HepG2 (cell line): ENCODE data around the gene MYLK2. TPM values are rescaled to one million over a fixed set of nuclear protein-coding genes. Genes with fewer than 3 reads are reported as not detected.

Experiments used
- ASH2L ChIP-seq: fragments of 300-600, 200-600 bp; sonication (generic); IDR thresholded peaks from 2 replicates; pipeline ENCODE4 v1.7.0; 2017; ENCODE audit warnings: low read depth, mild to moderate bottlenecking, moderate library complexity, mixed read lengths, low read length; ENCODE audit not compliant: insufficient read length
- KDM5B ChIP-seq: sonication (generic); formaldehyde crosslinking; IDR thresholded peaks from 2 replicates; pipeline ENCODE4 v1.4.0; 2020; ENCODE audit warnings: missing genetic modification reagents, mild to moderate bottlenecking, borderline replicate concordance
- MBD4 ChIP-seq: IDR thresholded peaks from 2 replicates; pipeline ENCODE4 v1.6.1; 2012; ENCODE audit warnings: low read length, inconsistent platforms, borderline replicate concordance
- NCOA2 ChIP-seq: sonication (generic); formaldehyde crosslinking; IDR thresholded peaks from 2 replicates; pipeline ENCODE4 v1.8.0; 2022; ENCODE audit warnings: inconsistent platforms
- SAFB2 ChIP-seq: sonication (generic); formaldehyde crosslinking; IDR thresholded peaks from 2 replicates; pipeline ENCODE4 v1.5.1; 2020; ENCODE audit warnings: missing genetic modification reagents, low read depth, mild to moderate bottlenecking, borderline replicate concordance
- SCMH1 ChIP-seq: sonication (generic); formaldehyde crosslinking; IDR thresholded peaks from 2 replicates; pipeline ENCODE4 v1.9.0; 2021; ENCODE audit warnings: missing genetic modification reagents, mild to moderate bottlenecking, borderline replicate concordance
- STAT5B ChIP-seq: sonication (generic); formaldehyde crosslinking; IDR thresholded peaks from 2 replicates; pipeline ENCODE4 v1.4.0; 2020; ENCODE audit warnings: missing genetic modification reagents
- ZFP37 ChIP-seq: sonication (generic); formaldehyde crosslinking; IDR thresholded peaks from 2 replicates; pipeline ENCODE4 v1.4.0; 2020; ENCODE audit warnings: missing genetic modification reagents, borderline replicate concordance
- ZNF441 ChIP-seq: sonication (generic); formaldehyde crosslinking; IDR thresholded peaks from 2 replicates; pipeline ENCODE4 v1.7.0; 2021; ENCODE audit warnings: missing genetic modification reagents, borderline replicate concordance
- ZNF546 ChIP-seq: sonication (generic); formaldehyde crosslinking; conservative IDR thresholded peaks from 2 replicates; pipeline ENCODE4 v1.8.1; 2023; ENCODE audit warnings: mild to moderate bottlenecking, missing genetic modification reagents
- ZNF564 ChIP-seq: sonication (generic); formaldehyde crosslinking; IDR thresholded peaks from 2 replicates; pipeline ENCODE4 v1.8.1; 2023; ENCODE audit warnings: mild to moderate bottlenecking, missing genetic modification reagents
- ZNF776 ChIP-seq: sonication (generic); formaldehyde crosslinking; IDR thresholded peaks from 2 replicates; pipeline ENCODE4 v1.4.0; 2020; ENCODE audit warnings: mild to moderate bottlenecking, missing genetic modification reagents
- ZNF839 ChIP-seq: sonication (generic); formaldehyde crosslinking; IDR thresholded peaks from 2 replicates; pipeline ENCODE4 v1.4.0; 2020; ENCODE audit warnings: missing genetic modification reagents, mild to moderate bottlenecking, borderline replicate concordance
- ZSCAN12 ChIP-seq: sonication (generic); formaldehyde crosslinking; IDR thresholded peaks from 2 replicates; pipeline ENCODE4 v1.9.0; 2021; ENCODE audit warnings: mild to moderate bottlenecking, missing genetic modification reagents
- polyA plus RNA-seq, 8 experiments: library from polyadenylated mRNA; depleted of rRNA in 3 of 8; stranded (reverse) in 7 of 8; unstranded in 1 of 8; fragments of >200 nt; fragmentation: Illumina TruSeq in 4 of 8; extraction: Trizol in 4 of 8; gene quantifications; 2 replicates each; pipeline versions ENCODE4 v1.2.1 to v1.2.3, GENCODE V29; 2011 to 2016; ENCODE audit warnings: low read depth in 4 of 8, missing spikeins in 1 of 8, mixed read lengths in 1 of 8; ENCODE audit not compliant: insufficient read depth in 1 of 8
- total RNA-seq, 5 experiments: library from RNA; depleted of rRNA; stranded (reverse); fragments of >200 nt; fragmentation: Illumina TruSeq; extraction: Trizol; gene quantifications; 2 replicates each; pipeline ENCODE4 v1.2.3, GENCODE V29; 2016; ENCODE audit warnings: low read depth in 1 of 5
- TF ChIP-seq, protein P1 (sequence below): fragments of 450-650 bp; IDR thresholded peaks from 2 replicates; pipeline ENCODE4 v1.6.1; 2017; ENCODE audit warnings: mild to moderate bottlenecking
- TF ChIP-seq, protein P2 (sequence below): sonication (generic); formaldehyde crosslinking; IDR thresholded peaks from 2 replicates; pipeline ENCODE4 v1.5.1; 2020; ENCODE audit warnings: missing genetic modification reagents, mild to moderate bottlenecking, borderline replicate concordance
- TF ChIP-seq, protein P3 (sequence below): sonication (generic); formaldehyde crosslinking; IDR thresholded peaks from 2 replicates; pipeline ENCODE4 v1.4.0; 2020; ENCODE audit warnings: missing genetic modification reagents, borderline replicate concordance

Gene MYLK2
- total and polyA plus RNA-seq, 2 of the 13 experiments (the other 11 are each of a cell fraction or from before 2014, with no cell fraction given): 0.27 TPM; not detected in 1

DNA sequence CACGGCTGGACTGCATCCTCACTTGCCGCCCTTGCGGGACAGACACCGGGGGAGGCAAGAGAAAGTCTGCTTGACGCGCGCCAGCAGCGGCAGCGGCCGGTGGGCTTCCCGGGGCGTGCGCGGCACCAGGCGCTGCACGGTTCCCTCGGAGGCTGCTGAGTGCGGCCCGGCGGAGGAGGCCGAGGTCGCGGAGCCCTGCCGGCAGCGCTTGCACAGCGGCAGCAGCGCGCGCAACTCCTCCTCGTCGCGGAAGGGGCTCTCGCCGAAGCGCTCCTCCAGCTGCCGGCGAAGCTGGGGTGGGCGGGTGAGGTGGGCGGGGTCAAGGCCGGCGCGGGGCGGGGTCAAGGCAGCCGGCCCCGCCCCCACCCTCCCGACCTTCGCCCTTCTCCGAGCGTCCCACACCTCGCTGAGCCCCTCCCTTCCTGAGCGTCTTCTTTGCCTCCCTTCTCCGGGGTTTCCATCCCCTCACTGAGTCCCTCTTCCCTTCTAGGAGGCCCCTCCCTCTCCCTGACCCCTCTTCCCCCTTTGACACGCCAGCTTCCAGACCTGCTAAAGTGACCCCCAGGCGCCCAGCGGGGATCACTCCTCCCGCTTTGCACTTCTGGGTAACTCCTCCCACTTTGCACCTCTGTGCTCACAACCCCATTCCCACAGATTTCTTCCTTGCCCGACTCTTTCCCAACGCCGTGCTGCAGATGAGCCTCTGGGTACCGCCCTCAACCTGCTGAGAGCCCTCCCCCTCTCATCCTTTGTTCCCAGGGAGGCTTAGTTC, 42.4 kb downstream of the MYLK2 start (continued):
- TF ChIP-seq ZNF839 (CRISPR knock-in tag) (no peak), ZNF564 (CRISPR knock-in tag) (0 out of 2 replicates have a peak, but pooled peaks have one; percentile 36), MBD4 (no peak), NCOA2 (no peak), SCMH1 (CRISPR knock-in tag) (no peak), STAT5B (CRISPR knock-in tag) (no peak), SAFB2 (CRISPR knock-in tag) (no peak; the same call in 1 of the 2 replicates), ZNF441 (CRISPR knock-in tag) (no peak), ZFP37 (CRISPR knock-in tag) (no peak), ZNF776 (CRISPR knock-in tag) (no peak; the same call in 1 of the 2 replicates), KDM5B (CRISPR knock-in tag) (peak; percentile 78; the same call in 1 of the 2 replicates), ZNF546 (CRISPR knock-in tag) (no peak), ASH2L (no peak), ZSCAN12 (CRISPR knock-in tag) (no peak)
- TF ChIP-seq, protein P1, sequence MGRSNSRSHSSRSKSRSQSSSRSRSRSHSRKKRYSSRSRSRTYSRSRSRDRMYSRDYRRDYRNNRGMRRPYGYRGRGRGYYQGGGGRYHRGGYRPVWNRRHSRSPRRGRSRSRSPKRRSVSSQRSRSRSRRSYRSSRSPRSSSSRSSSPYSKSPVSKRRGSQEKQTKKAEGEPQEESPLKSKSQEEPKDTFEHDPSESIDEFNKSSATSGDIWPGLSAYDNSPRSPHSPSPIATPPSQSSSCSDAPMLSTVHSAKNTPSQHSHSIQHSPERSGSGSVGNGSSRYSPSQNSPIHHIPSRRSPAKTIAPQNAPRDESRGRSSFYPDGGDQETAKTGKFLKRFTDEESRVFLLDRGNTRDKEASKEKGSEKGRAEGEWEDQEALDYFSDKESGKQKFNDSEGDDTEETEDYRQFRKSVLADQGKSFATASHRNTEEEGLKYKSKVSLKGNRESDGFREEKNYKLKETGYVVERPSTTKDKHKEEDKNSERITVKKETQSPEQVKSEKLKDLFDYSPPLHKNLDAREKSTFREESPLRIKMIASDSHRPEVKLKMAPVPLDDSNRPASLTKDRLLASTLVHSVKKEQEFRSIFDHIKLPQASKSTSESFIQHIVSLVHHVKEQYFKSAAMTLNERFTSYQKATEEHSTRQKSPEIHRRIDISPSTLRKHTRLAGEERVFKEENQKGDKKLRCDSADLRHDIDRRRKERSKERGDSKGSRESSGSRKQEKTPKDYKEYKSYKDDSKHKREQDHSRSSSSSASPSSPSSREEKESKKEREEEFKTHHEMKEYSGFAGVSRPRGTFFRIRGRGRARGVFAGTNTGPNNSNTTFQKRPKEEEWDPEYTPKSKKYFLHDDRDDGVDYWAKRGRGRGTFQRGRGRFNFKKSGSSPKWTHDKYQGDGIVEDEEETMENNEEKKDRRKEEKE: no peak
- TF ChIP-seq, protein P2, sequence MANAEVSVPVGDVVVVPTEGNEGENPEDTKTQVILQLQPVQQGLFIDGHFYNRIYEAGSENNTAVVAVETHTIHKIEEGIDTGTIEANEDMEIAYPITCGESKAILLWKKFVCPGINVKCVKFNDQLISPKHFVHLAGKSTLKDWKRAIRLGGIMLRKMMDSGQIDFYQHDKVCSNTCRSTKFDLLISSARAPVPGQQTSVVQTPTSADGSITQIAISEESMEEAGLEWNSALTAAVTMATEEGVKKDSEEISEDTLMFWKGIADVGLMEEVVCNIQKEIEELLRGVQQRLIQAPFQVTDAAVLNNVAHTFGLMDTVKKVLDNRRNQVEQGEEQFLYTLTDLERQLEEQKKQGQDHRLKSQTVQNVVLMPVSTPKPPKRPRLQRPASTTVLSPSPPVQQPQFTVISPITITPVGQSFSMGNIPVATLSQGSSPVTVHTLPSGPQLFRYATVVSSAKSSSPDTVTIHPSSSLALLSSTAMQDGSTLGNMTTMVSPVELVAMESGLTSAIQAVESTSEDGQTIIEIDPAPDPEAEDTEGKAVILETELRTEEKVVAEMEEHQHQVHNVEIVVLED: no peak
- TF ChIP-seq, protein P3, sequence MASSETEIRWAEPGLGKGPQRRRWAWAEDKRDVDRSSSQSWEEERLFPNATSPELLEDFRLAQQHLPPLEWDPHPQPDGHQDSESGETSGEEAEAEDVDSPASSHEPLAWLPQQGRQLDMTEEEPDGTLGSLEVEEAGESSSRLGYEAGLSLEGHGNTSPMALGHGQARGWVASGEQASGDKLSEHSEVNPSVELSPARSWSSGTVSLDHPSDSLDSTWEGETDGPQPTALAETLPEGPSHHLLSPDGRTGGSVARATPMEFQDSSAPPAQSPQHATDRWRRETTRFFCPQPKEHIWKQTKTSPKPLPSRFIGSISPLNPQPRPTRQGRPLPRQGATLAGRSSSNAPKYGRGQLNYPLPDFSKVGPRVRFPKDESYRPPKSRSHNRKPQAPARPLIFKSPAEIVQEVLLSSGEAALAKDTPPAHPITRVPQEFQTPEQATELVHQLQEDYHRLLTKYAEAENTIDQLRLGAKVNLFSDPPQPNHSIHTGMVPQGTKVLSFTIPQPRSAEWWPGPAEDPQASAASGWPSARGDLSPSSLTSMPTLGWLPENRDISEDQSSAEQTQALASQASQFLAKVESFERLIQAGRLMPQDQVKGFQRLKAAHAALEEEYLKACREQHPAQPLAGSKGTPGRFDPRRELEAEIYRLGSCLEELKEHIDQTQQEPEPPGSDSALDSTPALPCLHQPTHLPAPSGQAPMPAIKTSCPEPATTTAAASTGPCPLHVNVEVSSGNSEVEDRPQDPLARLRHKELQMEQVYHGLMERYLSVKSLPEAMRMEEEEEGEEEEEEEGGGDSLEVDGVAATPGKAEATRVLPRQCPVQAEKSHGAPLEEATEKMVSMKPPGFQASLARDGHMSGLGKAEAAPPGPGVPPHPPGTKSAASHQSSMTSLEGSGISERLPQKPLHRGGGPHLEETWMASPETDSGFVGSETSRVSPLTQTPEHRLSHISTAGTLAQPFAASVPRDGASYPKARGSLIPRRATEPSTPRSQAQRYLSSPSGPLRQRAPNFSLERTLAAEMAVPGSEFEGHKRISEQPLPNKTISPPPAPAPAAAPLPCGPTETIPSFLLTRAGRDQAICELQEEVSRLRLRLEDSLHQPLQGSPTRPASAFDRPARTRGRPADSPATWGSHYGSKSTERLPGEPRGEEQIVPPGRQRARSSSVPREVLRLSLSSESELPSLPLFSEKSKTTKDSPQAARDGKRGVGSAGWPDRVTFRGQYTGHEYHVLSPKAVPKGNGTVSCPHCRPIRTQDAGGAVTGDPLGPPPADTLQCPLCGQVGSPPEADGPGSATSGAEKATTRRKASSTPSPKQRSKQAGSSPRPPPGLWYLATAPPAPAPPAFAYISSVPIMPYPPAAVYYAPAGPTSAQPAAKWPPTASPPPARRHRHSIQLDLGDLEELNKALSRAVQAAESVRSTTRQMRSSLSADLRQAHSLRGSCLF (CRISPR knock-in tag): no peak
